Glomerular visceral epithelial cell (primary cell): Measurements from ENCODE around the gene PPCDC.

Experiments used
- DNase-seq: peaks from one replicate; pipeline ENCODE4 v3.0.0-alpha.2; 2016; ENCODE audit errors: extremely low spot score

Gene PPCDC

DNA sequence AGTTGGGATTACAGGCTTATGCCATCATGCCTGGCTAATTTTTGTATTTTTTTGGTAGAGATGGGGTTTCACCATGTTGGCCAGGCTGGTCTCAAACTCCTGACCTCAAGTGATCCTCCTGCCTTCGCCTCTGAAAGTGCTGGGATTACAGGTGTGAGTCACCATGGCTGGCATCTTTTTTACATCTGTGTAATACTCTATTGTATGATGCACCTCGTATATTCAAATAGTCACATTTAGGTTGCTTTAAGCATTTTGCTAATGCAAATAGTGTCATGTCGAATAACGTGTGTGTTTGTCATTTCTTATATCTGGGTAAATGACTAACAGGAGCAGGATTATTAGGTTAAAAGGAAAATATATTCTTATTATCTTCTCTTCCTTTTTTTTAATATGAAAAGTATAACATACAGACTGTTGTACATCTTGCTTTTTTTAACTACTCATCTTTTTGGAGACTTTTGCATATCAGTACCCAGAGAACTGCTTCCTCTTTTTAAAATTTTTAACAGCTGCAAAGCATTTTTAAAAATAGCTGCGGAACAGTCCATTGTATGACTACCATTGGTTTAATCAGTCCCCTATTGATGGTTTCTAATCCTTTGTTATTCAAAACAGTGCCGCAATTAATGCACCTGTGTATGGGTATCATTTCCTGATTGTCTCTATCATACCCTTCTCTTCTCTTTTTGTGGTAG is 14.6 kb upstream of the PPCDC start:
- no peak for DNase-seq

DNA sequence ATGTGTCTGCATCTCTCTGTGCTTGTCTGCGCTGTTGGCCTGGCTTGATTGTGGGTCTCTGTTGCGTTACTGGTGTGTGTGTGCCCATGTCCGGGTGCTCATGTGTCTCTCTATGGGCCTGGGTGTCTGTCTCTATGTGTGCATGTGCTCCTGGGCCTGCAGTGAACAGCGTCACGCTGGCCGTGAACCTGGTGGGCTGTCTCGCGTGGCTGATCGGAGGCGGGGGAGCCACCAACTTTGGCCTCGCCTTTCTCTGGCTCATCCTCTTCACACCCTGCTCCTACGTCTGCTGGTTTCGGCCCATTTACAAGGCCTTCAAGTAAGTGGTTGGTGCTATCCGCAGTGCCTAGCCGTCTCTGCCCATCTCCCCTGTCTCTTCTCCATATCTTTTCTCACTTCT is 7.0 kb upstream of the PPCDC start:
- DNase-seq, result no peak

DNA sequence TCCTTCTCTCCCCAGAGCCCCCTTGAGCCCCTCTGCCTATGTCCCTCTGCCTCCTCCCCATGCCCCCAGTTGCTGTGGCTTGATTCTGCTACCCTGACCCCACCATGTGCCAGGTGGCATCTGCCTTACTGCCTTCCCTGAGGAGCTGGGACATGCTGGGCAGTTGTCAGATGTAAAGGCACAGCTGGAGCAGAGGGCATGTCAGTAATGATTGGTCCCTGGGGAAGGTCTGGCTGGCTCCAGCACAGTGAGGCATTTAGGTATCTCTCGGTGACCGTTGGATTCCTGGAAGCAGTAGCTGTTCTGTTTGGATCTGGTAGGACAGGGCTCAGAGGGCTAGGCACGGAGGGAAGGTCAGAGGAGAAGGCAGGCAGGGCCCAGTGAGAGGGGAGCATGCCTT is 3.5 kb upstream of the PPCDC start:
- DNase-seq, result no peak

DNA sequence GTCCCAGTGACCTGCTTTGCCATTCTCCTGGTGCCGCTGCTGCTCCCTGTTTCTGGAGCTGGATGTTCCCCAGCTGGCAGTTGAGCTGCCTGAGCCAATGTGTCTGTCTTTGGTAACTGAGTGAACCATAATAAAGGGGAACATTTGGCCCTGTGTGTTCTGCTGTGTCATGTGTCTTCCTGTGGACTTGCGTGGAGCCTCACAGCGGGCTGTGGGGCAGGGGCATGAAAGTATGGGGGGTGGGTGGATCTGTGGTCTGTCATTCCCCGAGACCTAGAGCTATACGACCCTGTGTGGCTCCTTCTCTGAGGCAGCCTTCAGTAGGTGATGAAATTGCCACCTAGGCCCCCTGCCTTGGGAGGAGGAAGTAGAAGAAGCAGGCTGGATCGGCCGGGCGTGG is 2.0 kb upstream of the PPCDC start:
- DNase-seq, result no peak

DNA sequence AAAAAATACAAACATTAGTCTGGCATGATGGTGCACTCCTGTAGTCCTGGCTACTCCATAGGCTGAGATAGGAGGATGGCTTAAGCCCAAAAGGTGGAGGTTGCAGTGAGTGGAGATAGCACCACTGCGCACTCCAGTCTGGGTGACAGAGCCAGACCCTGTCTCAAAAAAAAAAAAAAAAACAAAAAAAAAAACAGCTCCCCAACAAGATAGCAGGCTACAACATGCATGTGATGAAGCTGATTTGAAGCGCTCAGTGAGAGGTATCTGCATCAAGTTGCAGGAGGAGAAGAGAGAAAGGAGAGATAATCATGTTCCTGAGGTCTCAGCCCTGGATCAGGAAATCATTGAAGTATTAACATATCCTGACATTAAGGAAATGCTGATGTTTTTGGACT is 608 bp upstream of the PPCDC start:
- DNase-seq, result no peak

DNA sequence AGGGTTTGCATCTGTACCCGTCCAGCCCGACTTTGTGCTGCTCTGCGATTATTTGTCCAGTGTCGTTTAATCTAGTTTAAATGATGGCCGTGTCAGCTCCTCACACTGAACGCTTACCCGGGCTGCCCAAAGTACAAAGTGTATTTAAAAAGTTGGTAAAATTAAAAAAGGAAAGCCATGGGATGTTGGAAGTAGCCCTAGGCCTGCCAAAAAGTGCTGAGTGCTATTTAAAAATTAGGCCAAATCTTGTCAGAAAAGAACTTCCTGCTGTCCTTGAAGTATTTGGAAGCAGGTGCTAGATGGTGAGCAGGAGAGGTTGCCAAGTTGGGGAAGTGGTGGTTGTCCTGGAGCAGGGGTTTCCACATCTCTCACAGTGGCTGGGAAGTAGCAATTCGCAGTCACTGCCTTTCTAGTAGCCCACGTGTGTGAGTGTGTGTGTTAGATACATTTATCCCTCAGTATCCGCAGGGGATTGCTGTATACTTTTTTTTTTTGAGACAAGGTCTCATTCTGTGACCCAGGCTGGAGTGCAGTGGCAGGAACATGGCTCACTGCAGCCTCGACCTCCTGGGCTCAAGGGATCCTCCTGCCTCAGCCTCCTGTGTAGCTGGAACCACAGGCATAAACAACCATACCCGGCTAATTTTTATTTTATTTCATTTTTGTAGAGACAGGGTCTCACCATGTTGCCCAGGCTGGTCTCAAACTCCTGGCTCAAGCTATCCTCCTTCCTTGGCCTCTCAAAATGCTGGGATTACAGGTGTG is 664 bp downstream of the PPCDC start:
- peak; percentile 35 for DNase-seq

DNA sequence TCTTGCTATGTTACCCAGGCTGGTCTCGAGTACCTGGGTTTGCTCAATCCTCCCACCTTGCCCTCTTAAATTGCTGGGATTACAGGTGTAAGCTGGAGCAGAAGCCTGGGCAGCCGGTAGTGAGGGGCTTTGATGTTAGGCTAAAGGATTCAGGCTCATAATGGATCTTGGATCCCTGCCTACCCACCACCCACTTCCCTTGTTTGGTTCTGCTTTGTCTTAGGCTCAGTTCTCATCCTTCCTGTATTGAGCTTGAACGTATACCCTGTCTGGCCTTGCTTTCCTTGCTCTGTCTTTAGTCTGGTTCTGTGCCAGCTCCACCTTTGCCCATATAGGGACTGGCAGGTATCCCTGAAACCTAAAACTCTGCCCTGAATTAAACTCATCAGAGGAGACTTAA is 1.7 kb downstream of the PPCDC start:
- no peak for DNase-seq

DNA sequence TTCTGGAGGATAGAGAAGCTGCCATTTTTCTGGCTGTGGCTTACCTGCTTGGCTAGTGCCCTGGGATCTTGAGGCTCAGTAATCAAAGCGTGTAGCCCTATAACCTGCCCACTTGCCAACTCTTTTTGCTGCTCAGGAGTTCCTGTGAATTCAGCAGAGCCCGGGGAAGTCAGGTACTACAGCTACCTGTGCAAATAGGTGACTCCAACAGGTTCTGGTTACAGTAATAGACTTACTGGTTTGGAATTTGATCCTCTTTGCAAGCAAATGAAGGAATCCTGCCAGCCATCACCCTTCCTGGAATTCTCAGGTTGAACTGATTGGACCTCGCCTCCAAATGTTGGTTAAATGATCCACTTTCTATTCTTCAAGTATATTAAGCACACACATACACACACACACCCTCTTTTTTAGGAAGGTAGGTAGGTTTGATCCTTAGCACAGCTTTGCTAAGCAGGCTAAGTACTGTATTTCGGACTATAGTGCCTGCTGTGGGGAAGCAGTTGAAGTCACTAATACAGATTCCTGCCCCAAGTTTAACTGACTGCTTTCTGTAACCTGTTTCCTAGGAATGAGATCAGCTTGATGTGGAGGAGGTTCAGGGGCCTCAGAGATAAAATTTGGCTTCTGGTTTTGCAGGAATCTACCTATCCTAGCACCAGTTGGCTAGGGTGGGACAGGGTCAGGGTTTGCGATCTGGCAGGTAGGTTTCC is 2.3 kb downstream of the PPCDC start:
- no peak for DNase-seq

DNA sequence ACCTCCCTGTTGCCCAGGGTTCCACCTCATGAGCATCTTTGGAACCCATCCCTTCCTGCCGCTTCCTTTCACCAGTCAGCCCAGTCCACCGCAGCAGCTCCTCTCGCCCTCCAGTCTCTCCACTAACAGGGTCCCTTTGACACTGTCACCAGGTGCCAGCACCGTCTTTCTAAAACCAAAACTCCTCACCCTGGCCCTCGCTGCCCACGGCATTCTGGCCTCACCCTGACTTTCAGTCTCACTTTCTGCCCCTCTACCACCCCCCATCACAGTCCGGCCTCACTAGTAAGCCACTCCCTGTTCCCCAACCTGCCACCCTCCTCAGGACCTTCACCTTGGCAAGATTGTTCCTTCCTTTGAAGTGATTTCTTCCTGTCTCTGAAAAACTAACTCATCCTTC is 4.2 kb downstream of the PPCDC start:
- no peak for DNase-seq

DNA sequence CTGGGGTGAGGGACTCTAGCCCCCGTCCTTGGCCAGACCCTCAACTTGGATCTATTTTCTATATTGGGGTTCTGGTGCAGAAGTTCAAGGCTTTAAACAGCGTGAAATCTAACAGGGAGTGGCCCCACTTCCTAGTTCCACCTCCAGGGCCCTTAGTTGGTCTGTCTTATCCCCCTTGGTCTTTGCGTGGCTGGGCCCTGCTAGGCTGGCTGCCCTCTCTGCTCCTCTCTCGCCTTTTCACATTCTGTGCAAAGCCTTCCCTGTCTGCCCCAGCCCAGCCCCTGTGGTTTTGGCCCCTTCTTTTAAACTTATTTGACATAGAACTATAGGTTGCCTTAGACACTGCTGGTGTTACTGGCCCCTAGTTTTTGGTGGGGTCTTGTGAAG is 5.6 kb downstream of the PPCDC start:
- DNase-seq, result no peak

DNA sequence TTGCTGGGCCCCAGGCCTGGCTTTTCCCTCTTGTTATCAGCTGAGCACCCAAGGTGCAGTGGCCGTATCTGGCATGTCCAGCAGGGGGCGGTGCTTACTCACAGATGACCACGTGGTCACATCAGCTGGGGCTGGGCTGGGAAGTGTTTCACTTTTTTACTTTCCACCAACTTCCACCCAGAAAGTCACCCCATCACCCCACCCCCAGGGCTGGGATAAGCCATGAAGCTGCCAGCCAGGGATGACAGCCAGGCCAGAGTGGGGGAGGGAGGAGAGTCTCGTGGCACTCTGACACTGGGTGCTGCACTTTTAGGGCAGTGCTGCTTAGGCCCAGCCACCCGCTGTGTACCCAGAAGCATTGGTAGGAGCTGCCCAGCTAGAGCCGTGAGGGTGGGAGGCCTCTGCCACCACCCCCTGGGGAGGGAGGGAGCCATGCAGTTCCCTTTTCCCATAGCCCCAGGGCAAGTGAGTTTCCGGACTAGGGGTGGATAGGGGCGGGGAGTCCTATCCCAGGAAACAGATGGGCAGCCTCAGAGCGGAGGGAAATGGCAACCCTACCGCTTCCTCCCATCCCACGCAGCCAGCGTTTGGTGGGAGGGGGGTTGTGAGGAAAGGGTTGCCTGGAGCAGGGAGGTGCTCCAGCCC is 6.1 kb downstream of the PPCDC start:
- peak; percentile 81 for DNase-seq

DNA sequence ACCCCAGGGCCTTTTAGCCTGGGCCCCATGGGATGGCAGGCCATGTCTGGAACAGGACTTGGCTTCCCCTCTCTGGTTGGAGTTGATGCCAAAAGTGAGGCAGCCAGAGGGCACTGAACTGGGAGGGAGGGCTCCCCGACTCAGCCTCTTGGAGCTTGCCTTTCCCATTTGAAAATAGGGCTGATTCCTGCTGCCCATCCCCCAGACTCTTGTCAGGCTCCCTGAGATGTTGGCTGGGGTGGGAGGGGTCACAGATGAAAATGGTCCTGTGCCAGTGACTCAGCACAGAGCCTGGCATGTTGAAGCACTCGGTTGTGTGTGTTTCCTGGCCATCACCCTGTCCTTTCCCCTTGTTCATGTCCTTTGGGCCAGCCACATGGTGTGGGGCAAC is 6.6 kb downstream of the PPCDC start:
- DNase-seq, result no peak

DNA sequence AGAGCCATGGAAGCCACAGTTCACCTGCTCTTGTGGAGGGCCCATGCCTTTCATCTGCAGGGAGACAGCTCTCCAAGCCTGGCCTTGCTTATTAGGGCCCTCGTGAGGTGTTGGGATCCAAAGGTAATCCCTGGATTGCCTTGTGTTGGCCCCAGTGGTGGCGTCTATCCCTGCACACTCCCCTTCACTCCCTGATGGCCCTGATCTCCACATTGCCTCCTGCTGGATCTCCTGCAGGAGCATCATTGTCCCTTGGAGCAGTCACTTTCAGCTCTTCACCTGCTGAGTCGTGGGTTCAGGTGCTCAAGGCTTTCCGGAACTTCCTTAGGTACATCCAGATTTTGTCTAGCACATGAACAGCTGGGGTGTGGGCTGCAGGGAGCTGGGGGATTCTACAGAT is 7.0 kb downstream of the PPCDC start:
- DNase-seq, result no peak

DNA sequence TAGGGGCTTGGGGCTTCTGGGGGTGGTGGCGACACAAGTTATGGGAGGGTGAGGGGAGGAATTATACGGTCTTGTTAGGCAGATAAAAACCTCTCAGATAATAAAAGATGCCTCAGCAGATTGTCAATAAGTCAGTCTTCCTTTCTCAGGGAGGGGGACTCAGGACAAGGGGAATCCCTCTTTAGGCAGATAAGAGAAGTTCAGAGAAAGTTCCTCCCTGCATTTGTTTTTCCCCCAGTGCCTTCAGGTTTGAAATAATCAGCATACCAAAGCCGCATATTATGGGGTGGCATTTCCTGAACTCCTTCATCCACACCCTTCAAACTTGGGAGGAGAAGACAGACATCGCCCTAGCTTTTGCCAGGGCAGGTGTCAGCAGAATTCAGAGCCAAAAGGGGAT is 8.5 kb downstream of the PPCDC start:
- no peak for DNase-seq

DNA sequence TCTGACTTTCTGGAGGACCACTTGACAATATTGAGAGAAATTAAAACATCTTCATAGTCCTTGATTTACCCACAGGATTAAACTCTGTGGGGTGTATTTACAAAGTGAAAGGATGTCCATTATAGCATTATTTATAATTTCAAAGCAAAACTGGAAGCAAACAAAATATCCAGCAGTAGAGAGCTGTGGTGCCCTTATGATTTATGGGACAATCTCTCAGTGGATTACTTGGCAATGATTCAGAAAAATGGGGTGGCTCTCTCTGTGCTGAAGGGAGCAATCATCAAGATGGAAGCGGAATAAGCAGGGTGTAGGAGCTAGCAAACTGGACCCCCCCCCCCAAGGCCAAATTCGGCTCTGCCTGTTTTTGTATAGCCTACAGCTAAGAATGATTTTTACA is 9.0 kb downstream of the PPCDC start:
- no peak for DNase-seq

DNA sequence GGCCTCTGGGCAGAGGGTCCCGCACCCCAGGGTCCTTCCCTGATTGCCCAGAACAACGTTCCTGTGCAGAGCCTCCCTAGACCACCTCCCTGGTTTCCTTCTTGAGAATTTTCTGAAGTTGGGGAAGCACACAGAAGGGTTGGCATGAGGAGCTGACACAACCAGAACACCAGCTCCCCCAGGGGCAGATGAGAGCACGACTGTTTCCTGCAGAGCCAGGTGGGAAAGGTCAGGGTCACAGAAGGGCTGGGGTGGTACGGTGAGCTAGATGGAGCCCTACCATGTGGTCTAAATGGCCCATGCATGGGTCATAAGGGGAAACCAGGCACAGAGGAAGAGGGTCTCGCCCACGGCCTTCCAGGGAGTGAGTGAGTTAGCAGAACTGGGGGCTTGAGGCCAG is 10.4 kb downstream of the PPCDC start:
- DNase-seq, result no peak

DNA sequence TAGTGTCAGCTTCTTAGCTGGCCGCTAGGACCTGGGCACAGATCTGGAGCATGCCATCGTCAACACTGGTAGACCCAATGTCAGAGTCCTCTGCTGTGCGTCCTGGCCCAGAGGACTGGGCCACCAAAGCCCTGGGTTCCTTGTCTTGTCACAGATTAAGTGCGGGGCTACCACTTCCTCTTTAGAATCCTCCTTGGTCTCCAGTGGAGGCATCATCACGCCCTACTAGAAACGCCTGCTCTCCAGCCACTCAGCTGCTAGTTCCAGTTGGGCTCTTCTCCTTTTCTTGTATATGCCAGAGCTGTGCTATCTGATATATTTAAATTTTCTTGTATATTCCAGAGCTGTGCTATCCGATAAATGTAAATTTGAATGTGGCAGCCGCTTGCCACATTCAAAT is 11.2 kb downstream of the PPCDC start:
- DNase-seq, result no peak

DNA sequence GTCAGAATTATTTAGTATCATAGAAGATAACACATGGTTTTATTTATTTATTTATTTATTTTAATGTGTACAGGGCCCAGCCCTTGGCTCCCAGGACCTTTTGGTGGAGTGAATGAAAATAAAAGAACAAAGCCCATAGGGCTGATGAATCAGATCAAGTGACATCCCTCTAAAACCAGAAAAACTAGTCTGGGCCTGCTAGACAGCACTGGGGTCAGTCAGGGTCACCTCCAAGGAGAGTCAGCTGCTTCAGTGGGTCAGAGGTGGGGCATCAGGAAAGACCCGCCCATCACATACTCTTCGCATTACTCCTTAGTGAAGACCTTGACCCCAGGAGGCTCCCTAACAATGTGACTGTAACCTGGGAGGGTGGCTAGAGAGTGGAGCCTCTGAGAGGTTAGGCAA is 12.8 kb downstream of the PPCDC start:
- peak; percentile 41 for DNase-seq

DNA sequence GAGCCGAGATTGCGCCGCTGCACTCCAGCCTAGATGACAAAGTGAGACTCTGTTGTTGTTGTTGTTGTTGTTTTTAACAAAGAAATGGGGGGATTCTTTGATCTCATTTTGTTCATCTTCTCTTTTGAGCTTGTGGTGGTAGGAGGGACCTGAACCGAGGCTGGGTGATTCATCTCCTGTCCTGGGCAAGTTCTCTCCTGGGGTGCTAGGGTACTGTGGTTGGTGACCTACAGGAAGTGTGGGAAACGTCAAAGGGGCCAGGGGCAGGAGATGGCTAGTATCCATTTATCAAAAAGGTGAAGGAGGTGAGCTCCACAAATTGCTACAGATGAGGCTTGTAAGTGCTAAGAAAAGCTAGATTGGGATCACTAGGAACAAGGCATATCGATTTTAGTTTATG is 14.3 kb downstream of the PPCDC start:
- no peak for DNase-seq

DNA sequence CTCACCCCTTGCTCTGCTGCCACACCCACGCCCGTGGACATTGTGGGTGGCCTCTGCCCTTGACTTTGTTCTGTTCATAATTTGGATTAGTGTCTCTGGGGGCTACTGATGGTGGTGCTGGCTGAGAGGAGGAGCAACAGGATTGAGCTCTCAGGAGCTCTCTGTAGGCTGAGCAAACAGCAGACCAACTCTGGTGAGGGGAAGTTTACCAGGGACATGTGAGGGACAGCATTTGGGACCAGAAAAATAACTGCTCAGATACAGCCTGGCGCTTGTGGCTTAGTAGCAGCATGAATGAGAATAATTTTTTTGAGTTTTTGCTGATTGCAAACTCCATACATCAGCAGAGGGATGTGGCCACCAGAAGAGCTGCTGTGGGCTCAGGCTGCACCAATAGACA is 14.8 kb downstream of the PPCDC start:
- DNase-seq, result no peak

DNA sequence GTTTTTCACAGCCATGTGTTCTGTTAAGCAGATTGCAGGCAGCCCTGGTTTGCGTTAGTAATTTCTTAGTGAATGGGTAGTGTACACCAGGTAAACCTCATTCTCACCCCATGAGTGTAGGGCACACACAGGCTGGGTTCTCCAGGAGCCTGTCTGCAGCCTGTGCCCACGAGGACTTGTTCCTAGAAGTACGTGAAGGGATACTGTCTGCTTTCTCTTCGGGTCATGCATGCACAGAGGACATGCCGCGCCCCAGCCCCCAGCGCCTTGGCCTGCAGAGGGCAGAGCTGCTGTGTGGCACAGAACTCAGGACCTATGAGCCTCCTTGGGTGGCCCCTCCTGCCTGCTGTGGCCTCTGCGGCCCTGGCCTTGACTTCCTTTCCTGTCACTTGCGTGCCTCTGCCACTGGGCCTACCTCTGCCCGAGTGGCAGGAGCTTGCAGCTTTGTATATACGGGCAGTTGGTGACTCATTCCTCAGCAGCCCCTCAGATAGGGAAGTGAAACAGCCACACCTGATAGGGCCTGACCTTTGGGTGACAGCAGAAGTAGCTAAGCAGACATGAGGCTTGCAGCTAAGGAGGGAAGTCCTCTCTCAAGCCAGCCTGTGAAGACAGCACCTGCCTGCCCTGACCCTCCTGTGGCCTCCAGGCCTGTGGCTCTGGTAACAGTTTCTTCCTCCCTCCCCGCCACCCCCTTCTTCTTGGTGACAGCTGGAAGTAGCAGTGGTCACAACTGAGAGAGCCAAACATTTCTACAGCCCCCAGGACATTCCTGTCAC is 19.5 kb downstream of the PPCDC start:
- peak; percentile 50 for DNase-seq
